ENCODE data around the gene CLEC19A.

DNA sequence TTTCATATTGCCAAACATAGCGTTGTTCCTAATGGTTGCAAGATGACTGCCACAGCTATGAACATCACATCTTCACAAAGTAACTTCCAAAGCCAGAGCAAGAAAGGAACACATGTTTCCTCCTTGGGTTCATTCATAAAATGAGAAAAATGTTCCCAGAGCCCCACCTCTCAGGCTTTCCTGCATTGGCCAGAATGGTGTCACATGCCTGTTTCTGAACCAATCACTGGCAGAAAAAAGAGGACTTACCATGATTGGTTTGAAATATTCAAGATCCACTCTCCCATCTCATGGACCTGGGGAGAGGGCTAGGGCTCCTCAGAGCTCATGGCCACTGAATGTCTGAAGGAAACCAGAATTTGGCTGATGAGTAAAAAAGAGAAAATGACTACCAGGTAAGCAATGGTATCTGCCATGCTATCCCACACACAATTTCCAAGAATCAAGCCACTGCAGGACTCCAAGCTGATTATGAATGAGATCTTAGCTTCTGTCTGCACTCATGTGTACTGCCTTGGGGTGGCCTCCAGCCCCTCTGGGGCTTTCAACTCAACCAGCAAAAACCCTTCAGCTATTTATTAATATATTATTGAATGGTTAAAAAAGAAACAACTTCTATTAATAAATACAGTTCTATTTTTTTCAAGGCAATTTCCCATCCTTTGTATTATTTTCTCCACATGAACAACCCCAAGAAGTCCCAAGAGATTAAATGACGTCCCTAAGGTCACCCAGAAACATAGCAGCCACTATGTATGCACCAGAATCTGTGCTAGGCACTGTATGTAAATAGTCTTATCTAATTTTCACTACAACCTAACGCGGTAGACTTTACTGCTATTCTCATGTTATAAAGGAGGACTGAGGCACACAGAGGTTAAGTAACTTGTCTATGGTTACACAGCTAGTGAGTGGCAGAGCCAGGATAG, 70.8 kb downstream of the CLEC19A start:
- TF ChIP-seq POLR2AphosphoS5 (IDR thresholded peaks at IDR 0.05; ENCODE audit: low read depth) (no peak), EZH2 (IDR thresholded peaks at IDR 0.05; ENCODE audit: low read depth, unreplicated experiment) (no peak), CREB1 (CRISPR knock-in tag; IDR thresholded peaks at IDR 0.05; ENCODE audit: low read depth) (no peak), EZH2phosphoT487 (IDR thresholded peaks at IDR 0.05; ENCODE audit: unreplicated experiment) (no peak), ZNF331 (CRISPR knock-in tag; IDR thresholded peaks at IDR 0.05; ENCODE audit: low read depth) (no peak), STAT1 (IDR thresholded peaks at IDR 0.05; ENCODE audit: unreplicated experiment) (no peak), NANOG (IDR thresholded peaks at IDR 0.05; ENCODE audit: borderline replicate concordance) (no peak)
- TF ChIP-seq, protein P1, sequence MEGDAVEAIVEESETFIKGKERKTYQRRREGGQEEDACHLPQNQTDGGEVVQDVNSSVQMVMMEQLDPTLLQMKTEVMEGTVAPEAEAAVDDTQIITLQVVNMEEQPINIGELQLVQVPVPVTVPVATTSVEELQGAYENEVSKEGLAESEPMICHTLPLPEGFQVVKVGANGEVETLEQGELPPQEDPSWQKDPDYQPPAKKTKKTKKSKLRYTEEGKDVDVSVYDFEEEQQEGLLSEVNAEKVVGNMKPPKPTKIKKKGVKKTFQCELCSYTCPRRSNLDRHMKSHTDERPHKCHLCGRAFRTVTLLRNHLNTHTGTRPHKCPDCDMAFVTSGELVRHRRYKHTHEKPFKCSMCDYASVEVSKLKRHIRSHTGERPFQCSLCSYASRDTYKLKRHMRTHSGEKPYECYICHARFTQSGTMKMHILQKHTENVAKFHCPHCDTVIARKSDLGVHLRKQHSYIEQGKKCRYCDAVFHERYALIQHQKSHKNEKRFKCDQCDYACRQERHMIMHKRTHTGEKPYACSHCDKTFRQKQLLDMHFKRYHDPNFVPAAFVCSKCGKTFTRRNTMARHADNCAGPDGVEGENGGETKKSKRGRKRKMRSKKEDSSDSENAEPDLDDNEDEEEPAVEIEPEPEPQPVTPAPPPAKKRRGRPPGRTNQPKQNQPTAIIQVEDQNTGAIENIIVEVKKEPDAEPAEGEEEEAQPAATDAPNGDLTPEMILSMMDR (conservative IDR thresholded peaks at IDR 0.05; ENCODE audit: low read depth in 2 of 2): no peak
- TF ChIP-seq, protein P2, sequence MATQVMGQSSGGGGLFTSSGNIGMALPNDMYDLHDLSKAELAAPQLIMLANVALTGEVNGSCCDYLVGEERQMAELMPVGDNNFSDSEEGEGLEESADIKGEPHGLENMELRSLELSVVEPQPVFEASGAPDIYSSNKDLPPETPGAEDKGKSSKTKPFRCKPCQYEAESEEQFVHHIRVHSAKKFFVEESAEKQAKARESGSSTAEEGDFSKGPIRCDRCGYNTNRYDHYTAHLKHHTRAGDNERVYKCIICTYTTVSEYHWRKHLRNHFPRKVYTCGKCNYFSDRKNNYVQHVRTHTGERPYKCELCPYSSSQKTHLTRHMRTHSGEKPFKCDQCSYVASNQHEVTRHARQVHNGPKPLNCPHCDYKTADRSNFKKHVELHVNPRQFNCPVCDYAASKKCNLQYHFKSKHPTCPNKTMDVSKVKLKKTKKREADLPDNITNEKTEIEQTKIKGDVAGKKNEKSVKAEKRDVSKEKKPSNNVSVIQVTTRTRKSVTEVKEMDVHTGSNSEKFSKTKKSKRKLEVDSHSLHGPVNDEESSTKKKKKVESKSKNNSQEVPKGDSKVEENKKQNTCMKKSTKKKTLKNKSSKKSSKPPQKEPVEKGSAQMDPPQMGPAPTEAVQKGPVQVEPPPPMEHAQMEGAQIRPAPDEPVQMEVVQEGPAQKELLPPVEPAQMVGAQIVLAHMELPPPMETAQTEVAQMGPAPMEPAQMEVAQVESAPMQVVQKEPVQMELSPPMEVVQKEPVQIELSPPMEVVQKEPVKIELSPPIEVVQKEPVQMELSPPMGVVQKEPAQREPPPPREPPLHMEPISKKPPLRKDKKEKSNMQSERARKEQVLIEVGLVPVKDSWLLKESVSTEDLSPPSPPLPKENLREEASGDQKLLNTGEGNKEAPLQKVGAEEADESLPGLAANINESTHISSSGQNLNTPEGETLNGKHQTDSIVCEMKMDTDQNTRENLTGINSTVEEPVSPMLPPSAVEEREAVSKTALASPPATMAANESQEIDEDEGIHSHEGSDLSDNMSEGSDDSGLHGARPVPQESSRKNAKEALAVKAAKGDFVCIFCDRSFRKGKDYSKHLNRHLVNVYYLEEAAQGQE (IDR thresholded peaks at IDR 0.05; ENCODE audit: unreplicated experiment): no peak
